Astrocyte (in vitro differentiated cells and primary cell): ENCODE data around the gene SOX1.

Experiments used
- CTCF ChIP-seq: IDR thresholded peaks from 2 replicates; pipeline ENCODE4 v1.5.1; 2011; ENCODE audit warnings: low read depth, mild to moderate bottlenecking, inconsistent platforms, low read length, moderate library complexity; ENCODE audit not compliant: insufficient read depth
- EZH2 ChIP-seq: IDR thresholded peaks from 2 replicates; pipeline ENCODE4 v1.6.1; 2012; ENCODE audit warnings: mild to moderate bottlenecking, low read length, inconsistent platforms; ENCODE audit not compliant: insufficient read depth

- no peak for TF ChIP-seq CTCF
- TF ChIP-seq EZH2: no peak
These were observed 31.8 kb downstream of the SOX1 start for GRCh38 chr13:112098699-112099098.
